Activated naive CD4-positive, alpha-beta T cell treated with anti-CD3 and anti-CD28 coated beads, Interleukin-2, amount 10 ng/mL, durations not matched to agents 7 days and 5 days (primary cell): ENCODE data around the gene CTNNBL1.

Source experiments
- CTCF ChIA-PET: fragments of 350-600 bp; sonication (Branson Sonifier 250); formaldehyde crosslinking; loops from one replicate; lab custom pipeline; 2021; ENCODE audit warnings: antibody characterized with exemption; lab: Charles Lee
- DNase-seq: peaks from one replicate; pipeline ENCODE4 v3.0.0-alpha.2; 2020
- H3K27ac Mint-ChIP-seq: one replicate; pipeline ENCODE4 v1.8.0; 2021; ENCODE audit warnings: mild to moderate bottlenecking, moderate library complexity, mixed read lengths
- H3K27me3 Mint-ChIP-seq: one replicate; pipeline ENCODE4 v1.8.0; 2021; ENCODE audit warnings: mild to moderate bottlenecking, mixed read lengths
- H3K36me3 Mint-ChIP-seq: one replicate; pipeline ENCODE4 v1.8.0; 2021; ENCODE audit warnings: mixed read lengths
- H3K4me1 Mint-ChIP-seq: one replicate; pipeline ENCODE4 v1.8.0; 2021; ENCODE audit warnings: mixed read lengths
- H3K4me3 Mint-ChIP-seq: one replicate; pipeline ENCODE4 v1.8.0; 2021; ENCODE audit warnings: mild to moderate bottlenecking, moderate library complexity, mixed read lengths
- H3K9me3 Mint-ChIP-seq: one replicate; pipeline ENCODE4 v1.8.0; 2021; ENCODE audit warnings: mixed read lengths

Gene CTNNBL1

GRCh38 chr20:37886851-37887297 is 193.0 kb downstream of the CTNNBL1 start:
- Mint-ChIP-seq H3K27ac (no peak overlapping the region), H3K4me3 (no peak overlapping the region), H3K9me3 (no peaks in the 10 kb centered on the region), H3K27me3 (peaks cover 4% of the 10 kb centered on the region), H3K36me3 (no peaks in the 10 kb centered on the region), H3K4me1 (no peaks in the 10 kb centered on the region)
- CTCF ChIA-PET: no interaction called here
- DNase-seq: no peak

- H3K27ac Mint-ChIP-seq: no peak overlapping the region
- H3K27me3 Mint-ChIP-seq: peaks cover 8% of the 10 kb centered on the region
- H3K4me3 Mint-ChIP-seq: no peak overlapping the region
- no peaks in the 10 kb centered on the region for H3K36me3 Mint-ChIP-seq
- CTCF ChIA-PET: no interaction called here
- no peaks in the 10 kb centered on the region for H3K4me1 Mint-ChIP-seq
- no peak for DNase-seq
- no peaks in the 10 kb centered on the region for H3K9me3 Mint-ChIP-seq
These were observed 194.8 kb downstream of the CTNNBL1 start for GRCh38 chr20:37888641-37889040.

- H3K9me3 Mint-ChIP-seq: no peaks in the 10 kb centered on the region
- peaks cover 14% of the 10 kb centered on the region for H3K27me3 Mint-ChIP-seq
- CTCF ChIA-PET: no interaction called here
- H3K4me1 Mint-ChIP-seq: no peaks in the 10 kb centered on the region
- H3K4me3 Mint-ChIP-seq: no peak overlapping the region
- DNase-seq: no peak
- H3K27ac Mint-ChIP-seq: no peak overlapping the region
- no peaks in the 10 kb centered on the region for H3K36me3 Mint-ChIP-seq
These were observed 196.3 kb downstream of the CTNNBL1 start for GRCh38 chr20:37890108-37890507.

GRCh38 chr20:37890643-37891042 is 196.8 kb downstream of the CTNNBL1 start:
- H3K4me3 Mint-ChIP-seq: no peak overlapping the region
- no peaks in the 10 kb centered on the region for H3K9me3 Mint-ChIP-seq
- H3K27ac Mint-ChIP-seq: no peak overlapping the region
- no peak for DNase-seq
- peaks cover 14% of the 10 kb centered on the region for H3K27me3 Mint-ChIP-seq
- no peaks in the 10 kb centered on the region for H3K36me3 Mint-ChIP-seq
- H3K4me1 Mint-ChIP-seq: no peaks in the 10 kb centered on the region
- CTCF ChIA-PET: no interaction called here

GRCh38 chr20:37892001-37892400 is 198.2 kb downstream of the CTNNBL1 start:
- Mint-ChIP-seq H3K4me1 (no peaks in the 10 kb centered on the region), H3K27me3 (peaks cover 9% of the 10 kb centered on the region), H3K36me3 (no peaks in the 10 kb centered on the region), H3K27ac (no peak overlapping the region), H3K4me3 (no peak overlapping the region), H3K9me3 (no peaks in the 10 kb centered on the region)
- no peak for DNase-seq
- CTCF ChIA-PET: no interaction called here

GRCh38 chr20:37893566-37894241 is 199.9 kb downstream of the CTNNBL1 start:
- no peak overlapping the region for H3K4me3 Mint-ChIP-seq
- no peaks in the 10 kb centered on the region for H3K36me3 Mint-ChIP-seq
- no peak for DNase-seq
- no peaks in the 10 kb centered on the region for H3K4me1 Mint-ChIP-seq
- H3K27ac Mint-ChIP-seq: no peak overlapping the region
- peaks cover 9% of the 10 kb centered on the region for H3K27me3 Mint-ChIP-seq
- CTCF ChIA-PET: no interaction called here
- no peaks in the 10 kb centered on the region for H3K9me3 Mint-ChIP-seq

- Mint-ChIP-seq H3K27ac (no peak overlapping the region), H3K9me3 (no peaks in the 10 kb centered on the region), H3K4me3 (no peak overlapping the region), H3K27me3 (peaks cover 15% of the 10 kb centered on the region), H3K4me1 (no peaks in the 10 kb centered on the region), H3K36me3 (no peaks in the 10 kb centered on the region)
- CTCF ChIA-PET: no interaction called here
- no peak for DNase-seq
These were observed 200.6 kb downstream of the CTNNBL1 start for GRCh38 chr20:37894454-37894853.

GRCh38 chr20:37895166-37895565 is 201.3 kb downstream of the CTNNBL1 start:
- DNase-seq: no peak
- no peaks in the 10 kb centered on the region for H3K9me3 Mint-ChIP-seq
- H3K4me3 Mint-ChIP-seq: no peak overlapping the region
- H3K36me3 Mint-ChIP-seq: no peaks in the 10 kb centered on the region
- CTCF ChIA-PET: no interaction called here
- peaks cover 19% of the 10 kb centered on the region for H3K27me3 Mint-ChIP-seq
- no peak overlapping the region for H3K27ac Mint-ChIP-seq
- H3K4me1 Mint-ChIP-seq: no peaks in the 10 kb centered on the region

- H3K9me3 Mint-ChIP-seq: no peaks in the 10 kb centered on the region
- no peak overlapping the region for H3K27ac Mint-ChIP-seq
- H3K4me3 Mint-ChIP-seq: no peak overlapping the region
- peaks cover 4% of the 10 kb centered on the region for H3K4me1 Mint-ChIP-seq
- H3K27me3 Mint-ChIP-seq: peaks cover 38% of the 10 kb centered on the region
- H3K36me3 Mint-ChIP-seq: no peaks in the 10 kb centered on the region
- DNase-seq: no peak
- CTCF ChIA-PET: no interaction called here
These were observed 203.2 kb downstream of the CTNNBL1 start for GRCh38 chr20:37896932-37897548.

GRCh38 chr20:37898233-37899104 is 204.6 kb downstream of the CTNNBL1 start:
- no peaks in the 10 kb centered on the region for H3K9me3 Mint-ChIP-seq
- H3K4me1 Mint-ChIP-seq: peaks cover 8% of the 10 kb centered on the region
- H3K27ac Mint-ChIP-seq: no peak overlapping the region
- CTCF ChIA-PET: no interaction called here
- no peak overlapping the region for H3K4me3 Mint-ChIP-seq
- no peaks in the 10 kb centered on the region for H3K36me3 Mint-ChIP-seq
- no peak for DNase-seq
- H3K27me3 Mint-ChIP-seq: peaks cover 45% of the 10 kb centered on the region

GRCh38 chr20:37899105-37900045 is 205.5 kb downstream of the CTNNBL1 start:
- Mint-ChIP-seq H3K4me3 (no peak overlapping the region), H3K27ac (no peak overlapping the region), H3K4me1 (peaks cover 13% of the 10 kb centered on the region), H3K36me3 (no peaks in the 10 kb centered on the region), H3K9me3 (no peaks in the 10 kb centered on the region), H3K27me3 (peaks cover 48% of the 10 kb centered on the region)
- CTCF ChIA-PET: no interaction called here
- no peak for DNase-seq

- no peaks in the 10 kb centered on the region for H3K36me3 Mint-ChIP-seq
- no peak overlapping the region for H3K4me3 Mint-ChIP-seq
- H3K4me1 Mint-ChIP-seq: peaks cover 13% of the 10 kb centered on the region
- peaks cover 66% of the 10 kb centered on the region for H3K27me3 Mint-ChIP-seq
- no peak overlapping the region for H3K27ac Mint-ChIP-seq
- CTCF ChIA-PET: no interaction called here
- no peak for DNase-seq
- no peaks in the 10 kb centered on the region for H3K9me3 Mint-ChIP-seq
These were observed 207.4 kb downstream of the CTNNBL1 start for GRCh38 chr20:37901240-37901639.

- Mint-ChIP-seq H3K27ac (no peak overlapping the region), H3K4me3 (no peak overlapping the region), H3K27me3 (peaks cover 72% of the 10 kb centered on the region), H3K9me3 (no peaks in the 10 kb centered on the region), H3K36me3 (no peaks in the 10 kb centered on the region), H3K4me1 (peaks cover 13% of the 10 kb centered on the region)
- CTCF ChIA-PET: interaction anchor here (0.6 to 0.9 kb wide), 3 partner anchors 13 to 455 kb away, joined by 3 to 4 read pairs (median 3); no protein-coding TSS in a partner anchor
- peak; percentile 27 for DNase-seq
These were observed 208.0 kb downstream of the CTNNBL1 start for GRCh38 chr20:37901654-37902503.
